GM19099 (cell line): ENCODE data around the gene SUSD2.

Source experiments
- POLR2A ChIP-seq: IDR thresholded peaks from 3 replicates; pipeline ENCODE4 v1.6.1; 2011; ENCODE audit warnings: low read depth; ENCODE audit not compliant: insufficient read length; ENCODE audit errors: extremely low read depth

Gene SUSD2

GRCh38 chr22:24181088-24181995 is at the start of gene SUSD2:
SUSD2 (plus strand) TSS chr22:24181487; CDS start chr22:24181520, 33 bp downstream.
- TF ChIP-seq POLR2A = no peak

- no peak for TF ChIP-seq POLR2A
Measured at GRCh38 chr22:24133187-24133965, 47.9 kb upstream of the SUSD2 start.

- TF ChIP-seq POLR2A = no peak
Measured at GRCh38 chr22:24134090-24134846, 47.0 kb upstream of the SUSD2 start.

- no peak for TF ChIP-seq POLR2A
Measured at GRCh38 chr22:24137595-24137994, 43.7 kb upstream of the SUSD2 start.

GRCh38 chr22:24138649-24139420 is 42.5 kb upstream of the SUSD2 start:
- no peak for TF ChIP-seq POLR2A

GRCh38 chr22:24140357-24140756 is 40.9 kb upstream of the SUSD2 start:
- no peak for TF ChIP-seq POLR2A

- TF ChIP-seq POLR2A = no peak
Measured at GRCh38 chr22:24141586-24141985, 39.7 kb upstream of the SUSD2 start.

GRCh38 chr22:24142241-24142640 is 39.0 kb upstream of the SUSD2 start:
- no peak for TF ChIP-seq POLR2A

- TF ChIP-seq POLR2A = no peak
Measured at GRCh38 chr22:24142831-24143230, 38.5 kb upstream of the SUSD2 start.

- no peak for TF ChIP-seq POLR2A
Measured at GRCh38 chr22:24144056-24144777, 37.1 kb upstream of the SUSD2 start.

- TF ChIP-seq POLR2A = no peak
Measured at GRCh38 chr22:24144778-24145085, 36.6 kb upstream of the SUSD2 start.

GRCh38 chr22:24145446-24146193 is 35.7 kb upstream of the SUSD2 start:
- TF ChIP-seq POLR2A = no peak

GRCh38 chr22:24146194-24146616 is 35.1 kb upstream of the SUSD2 start:
- TF ChIP-seq POLR2A = peak; percentile 42
